ENCODE results near the gene ENO4. TPM values are rescaled to one million over a fixed set of nuclear protein-coding genes. Genes with fewer than 3 reads are reported as not detected.

Gene ENO4
- polyA plus RNA-seq, 1 of the 3 experiments (the other 2 are of a cell fraction): 0.36 TPM

- no peaks in the 10 kb centered on the region for H3K27me3 ChIP-seq (ENCODE audit: insufficient read depth)
- ChIA-PET CTCF (interaction anchor here (1.0 to 1.8 kb wide), 4 partner anchors 12 to 357 kb away, joined by 3 to 8 read pairs (median 4); no protein-coding TSS in a partner anchor), POLR2A (no interaction called here)
- H3K27ac ChIP-seq (ENCODE audit: low read depth in 2 of 2, low read length in 1 of 2): no peak overlapping the region
- no peaks in the 10 kb centered on the region for H3K9me2 ChIP-seq
- H2AFZ ChIP-seq (ENCODE audit: low read depth): no peak overlapping the region
- H3K36me3 ChIP-seq (replicated peaks in 1 of 2; ENCODE audit: control insufficient read depth in 1 of 2, insufficient read depth in 2 of 2, low read length in 1 of 2): no peaks in the 10 kb centered on the region
- no peak overlapping the region for H3K9ac ChIP-seq
- DNase-seq: no peak
- H4K20me1 ChIP-seq (ENCODE audit: insufficient read depth): no peaks in the 10 kb centered on the region
- no peaks in the 10 kb centered on the region for H3K79me2 ChIP-seq (ENCODE audit: insufficient read depth)
- TF ChIP-seq EP300 (IDR thresholded peaks at IDR 0.05; ENCODE audit: borderline replicate concordance in 1 of 2, low read depth in 1 of 2, low read length in 1 of 2): no peak
- TF ChIP-seq GABPA (IDR thresholded peaks at IDR 0.05; ENCODE audit: low read depth): no peak
- no peak for TF ChIP-seq MEF2A (IDR thresholded peaks at IDR 0.05; ENCODE audit: borderline replicate concordance, low read depth)
- no peak for TF ChIP-seq NRF1 (IDR thresholded peaks at IDR 0.05; ENCODE audit: low read depth, low read length)
- TF ChIP-seq RCOR1 (IDR thresholded peaks at IDR 0.05; ENCODE audit: low read length): no peak
- no peak for TF ChIP-seq JUND (IDR thresholded peaks at IDR 0.05)
- no peak overlapping the region for H3K4me2 ChIP-seq
- no peak overlapping the region for H3K4me3 ChIP-seq (ENCODE audit: low read depth in 2 of 2, low read length in 1 of 2)
- no peaks in the 10 kb centered on the region for H3K4me1 ChIP-seq (ENCODE audit: control insufficient read depth in 1 of 2, insufficient read depth in 2 of 2, low read depth in 1 of 2, low read length in 1 of 2)
- H3F3A ChIP-seq (replicated peaks; ENCODE audit: insufficient read depth): no peaks in the 10 kb centered on the region
- no peaks in the 10 kb centered on the region for H3K9me3 ChIP-seq
- 80% methylated on average over 8 of the region's 8 CpGs for WGBS (ENCODE audit: low lambda C conversion rate)
Measured at GRCh38 chr10:116817780-116818343, 31.4 kb upstream of the ENO4 start.

- TF ChIP-seq RFX5 (IDR thresholded peaks at IDR 0.05; ENCODE audit: low read length) (no peak), EZH2phosphoT487 (IDR thresholded peaks at IDR 0.05; ENCODE audit: borderline replicate concordance, low read depth) (no peak), USF2 (IDR thresholded peaks at IDR 0.05; ENCODE audit: borderline replicate concordance, low read depth, low read length) (no peak), SIN3A (IDR thresholded peaks at IDR 0.05; ENCODE audit: borderline replicate concordance, low read depth, low read length) (no peak), EP300 (IDR thresholded peaks at IDR 0.05; ENCODE audit: borderline replicate concordance in 1 of 2, low read depth in 1 of 2, low read length in 1 of 2) (no peak)
- H3K9me2 ChIP-seq: no peaks in the 10 kb centered on the region
- H3K79me2 ChIP-seq (ENCODE audit: insufficient read depth): no peaks in the 10 kb centered on the region
- WGBS (ENCODE audit: low lambda C conversion rate): 74% methylated on average over 6 of the region's 6 CpGs
- H4K20me1 ChIP-seq (ENCODE audit: insufficient read depth): no peaks in the 10 kb centered on the region
- no peak overlapping the region for H3K4me3 ChIP-seq (ENCODE audit: low read depth in 2 of 2, low read length in 1 of 2)
- no peak overlapping the region for H3K9ac ChIP-seq
- H3K9me3 ChIP-seq: no peaks in the 10 kb centered on the region
- H3K4me1 ChIP-seq (ENCODE audit: control insufficient read depth in 1 of 2, insufficient read depth in 2 of 2, low read depth in 1 of 2, low read length in 1 of 2): no peaks in the 10 kb centered on the region
- H3F3A ChIP-seq (replicated peaks; ENCODE audit: insufficient read depth): no peaks in the 10 kb centered on the region
- DNase-seq: no peak
- CTCF ChIA-PET: no interaction called here
- no peaks in the 10 kb centered on the region for H3K36me3 ChIP-seq (replicated peaks in 1 of 2; ENCODE audit: control insufficient read depth in 1 of 2, insufficient read depth in 2 of 2, low read length in 1 of 2)
- POLR2A ChIA-PET: no interaction called here
- no peaks in the 10 kb centered on the region for H3K27me3 ChIP-seq (ENCODE audit: insufficient read depth)
- no peak overlapping the region for H2AFZ ChIP-seq (ENCODE audit: low read depth)
- H3K4me2 ChIP-seq: no peak overlapping the region
- H3K27ac ChIP-seq (ENCODE audit: low read depth in 2 of 2, low read length in 1 of 2): no peak overlapping the region
Measured at GRCh38 chr10:116819999-116820677, 29.2 kb upstream of the ENO4 start.
